Stimulated activated naive B cell treated with anti-CD40 and anti-IgM and Interleukin-4, amounts not matched to agents 10 μg/mL and 1 μg/mL and 100 μg/mL, for 72 hours (primary cell): ENCODE data around the gene ZNF282.
"Not testable (repeated sequence)": the region's sequence is repeated elsewhere in the genome, so short reads cannot be mapped to it uniquely, and the experiment has no call there.

ENCODE experiments used
- ATAC-seq, 2 donors: fragments of 150-1000 bp; cut with Tn5 transposase; replicated peaks; 2 replicates each; pipeline ENCODE4 v1.10.0; 2021; ENCODE audit warnings: moderate library complexity in 1 of 2
- DNase-seq: peaks from one replicate; pipeline ENCODE4 v3.0.0; 2021
- H3K27ac Mint-ChIP-seq: one replicate; pipeline ENCODE4 v1.8.0; 2022; ENCODE audit warnings: mild to moderate bottlenecking, mixed read lengths
- H3K27me3 Mint-ChIP-seq, 2 donors: one replicate each; pipeline ENCODE4 v1.8.0; 2022; ENCODE audit warnings: mixed read lengths in 2 of 2
- H3K36me3 Mint-ChIP-seq, 2 donors: one replicate each; pipeline ENCODE4 v1.8.0; 2022; ENCODE audit warnings: mixed read lengths in 2 of 2, mild to moderate bottlenecking in 1 of 2
- H3K4me1 Mint-ChIP-seq, 2 donors: one replicate each; pipeline ENCODE4 v1.8.0; 2022; ENCODE audit warnings: mixed read lengths in 2 of 2, mild to moderate bottlenecking in 1 of 2
- H3K4me3 Mint-ChIP-seq, 2 donors: one replicate each; pipeline ENCODE4 v1.8.0; 2022; ENCODE audit warnings: mild to moderate bottlenecking in 2 of 2, mixed read lengths in 2 of 2, moderate library complexity in 1 of 2
- H3K9me3 Mint-ChIP-seq, 2 donors: one replicate each; pipeline ENCODE4 v1.8.0; 2022; ENCODE audit warnings: mixed read lengths in 2 of 2, mild to moderate bottlenecking in 1 of 2

ZNF282 gene

DNA sequence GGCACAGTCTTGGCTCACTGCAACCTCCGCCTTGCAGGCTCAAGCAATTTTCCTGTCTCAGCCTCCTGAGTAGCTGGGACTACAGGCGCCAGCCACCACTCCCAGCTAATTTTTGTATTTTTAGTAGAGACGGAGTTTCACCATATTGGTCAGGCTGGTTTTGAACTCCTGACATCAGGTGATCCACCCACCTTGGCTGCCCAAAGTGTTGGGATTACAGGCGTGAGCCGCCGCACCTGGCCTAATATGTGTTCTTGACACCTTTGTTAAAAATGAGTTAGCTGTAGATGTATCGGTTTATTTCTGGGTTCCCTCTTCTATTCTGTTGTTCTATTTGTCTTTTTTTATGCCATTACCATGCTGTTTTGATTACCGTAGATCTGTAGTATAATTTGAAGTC lies 79.1 kb downstream of the ZNF282 start:
- Mint-ChIP-seq H3K36me3 (peaks cover 65 to 79% of the 10 kb centered on the region in 2 donors), H3K4me1 (peaks cover 6 to 12% of the 10 kb centered on the region in 2 donors)
- not testable (repeated sequence) for H3K27ac Mint-ChIP-seq, H3K9me3 Mint-ChIP-seq, H3K27me3 Mint-ChIP-seq, ATAC-seq, H3K4me3 Mint-ChIP-seq, DNase-seq
